B cell (primary cell): ENCODE measurements around the gene OR6M1. TPM values are rescaled to one million over a fixed set of nuclear protein-coding genes. Genes with fewer than 3 reads are reported as not detected.

Experiments used
- ATAC-seq: fragments of 200-7000 bp; cut with Tn5 transposase; one replicate; pipeline ENCODE4 v1.10.0; 2021; ENCODE audit warnings: low read depth, mild to moderate bottlenecking, moderate number of reproducible peaks, moderate library complexity
- CTCF ChIA-PET: fragments of 350-600 bp; sonication (Branson Sonifier 250); formaldehyde crosslinking; loops from one replicate; lab custom pipeline; 2021; ENCODE audit warnings: antibody characterized with exemption, inconsistent platforms; lab: Charles Lee
- POLR2A ChIA-PET: fragments of 350-600 bp; sonication (Branson Sonifier 250); formaldehyde crosslinking; loops from one replicate; lab custom pipeline; 2021; ENCODE audit warnings: antibody characterized with exemption; lab: Charles Lee
- DNase-seq: peaks from one replicate; pipeline ENCODE4 v3.0.0; 2013
- H2AFZ ChIP-seq: 2 replicates; pipeline ENCODE4 v1.6.1; 2012; ENCODE audit warnings: mild to moderate bottlenecking, low read depth, low read length; ENCODE audit not compliant: insufficient read depth, poor library complexity, severe bottlenecking
- H3K27ac ChIP-seq, 2 donors: 1 replicate in 1 of 2; 2 replicates in 1 of 2; pipeline ENCODE4 v1.5.1; 2012 to 2013; ENCODE audit warnings: low read length in 2 of 2, mild to moderate bottlenecking in 2 of 2, moderate library complexity in 1 of 2
- H3K27me3 ChIP-seq, 4 experiments: fragments of 200-600 bp in 1 of 4; sonication (generic) in 1 of 4; replicated peaks in 1 of 4; 1 replicate in 2 of 4; 2 replicates in 2 of 4; pipeline versions ENCODE4 v1.6.1 to v1.7.0; 2013 to 2016; ENCODE audit warnings: low read length in 3 of 4, mild to moderate bottlenecking in 2 of 4, mixed read lengths in 1 of 4, moderate library complexity in 1 of 4; ENCODE audit not compliant: insufficient read depth in 4 of 4, control insufficient read depth in 3 of 4; ENCODE audit errors: control extremely low read depth in 1 of 4
- H3K36me3 ChIP-seq, 2 experiments: replicated peaks in 1 of 2; 1 replicate in 1 of 2; 2 replicates in 1 of 2; pipeline versions ENCODE4 v1.6.1 to v1.7.1; 2013; ENCODE audit warnings: low read length in 1 of 2; ENCODE audit not compliant: insufficient read depth in 2 of 2, control insufficient read depth in 1 of 2; ENCODE audit errors: control extremely low read depth in 1 of 2, extremely low read depth in 1 of 2
- H3K4me1 ChIP-seq, 2 donors: fragments of 200-600 bp in 1 of 2; sonication (generic) in 1 of 2; 1 replicate in 1 of 2; 2 replicates in 1 of 2; pipeline versions ENCODE4 v1.5.1 to v1.6.1; 2013 to 2017; ENCODE audit warnings: low read length in 2 of 2; ENCODE audit not compliant: control insufficient read depth in 2 of 2, insufficient read depth in 2 of 2
- H3K4me2 ChIP-seq: replicated peaks from 2 replicates; pipeline ENCODE3; 2012; ENCODE audit warnings: mild to moderate bottlenecking, low read depth, low read length; ENCODE audit not compliant: poor library complexity, severe bottlenecking
- H3K4me3 ChIP-seq, 5 experiments: fragments of 200-600 bp in 1 of 5; sonication (generic) in 1 of 5; 1 replicate in 3 of 5; 2 replicates in 2 of 5; pipeline versions ENCODE4 v1.5.1 to v1.7.0; 2011 to 2016; ENCODE audit warnings: low read length in 4 of 5, mild to moderate bottlenecking in 4 of 5, low read depth in 2 of 5, control low read depth in 1 of 5, moderate library complexity in 1 of 5; ENCODE audit not compliant: insufficient read depth in 1 of 5; ENCODE audit errors: control extremely low read depth in 1 of 5, extremely low read depth in 1 of 5
- H3K79me2 ChIP-seq: fragments of 200-600 bp; sonication (generic); one replicate; pipeline ENCODE4 v1.6.0; 2016; ENCODE audit warnings: low read length; ENCODE audit not compliant: control insufficient read depth, insufficient read depth
- H3K9ac ChIP-seq: fragments of 200-600 bp; sonication (generic); 2 replicates; pipeline ENCODE4 v1.6.1; 2017; ENCODE audit warnings: mild to moderate bottlenecking, low read length, moderate library complexity
- H3K9me3 ChIP-seq, 3 donors: one replicate each; pipeline versions ENCODE4 v1.6.1 to v1.7.1; 2013; ENCODE audit warnings: low read length in 2 of 3; ENCODE audit not compliant: control insufficient read depth in 2 of 3, insufficient read depth in 1 of 3; ENCODE audit errors: control extremely low read depth in 1 of 3
- H4K20me1 ChIP-seq: 2 replicates; pipeline ENCODE4 v1.6.0; 2012; ENCODE audit warnings: mild to moderate bottlenecking, low read length; ENCODE audit not compliant: insufficient read depth, control insufficient read depth, poor library complexity, severe bottlenecking
- H3K27ac Mint-ChIP-seq: one replicate; pipeline ENCODE4 v1.8.0; 2021; ENCODE audit warnings: mixed read lengths
- H3K27me3 Mint-ChIP-seq: one replicate; pipeline ENCODE4 v1.8.0; 2021; ENCODE audit warnings: mixed read lengths
- H3K4me1 Mint-ChIP-seq: one replicate; pipeline ENCODE4 v1.8.0; 2021; ENCODE audit warnings: mixed read lengths
- H3K4me3 Mint-ChIP-seq: one replicate; pipeline ENCODE4 v1.8.0; 2021; ENCODE audit warnings: mixed read lengths
- H3K9me3 Mint-ChIP-seq: one replicate; pipeline ENCODE4 v1.8.0; 2022; ENCODE audit warnings: mixed read lengths; ENCODE audit not compliant: insufficient read depth
- EZH2 ChIP-seq: IDR thresholded peaks from 2 replicates; pipeline ENCODE4 v1.6.1; 2012; ENCODE audit warnings: borderline replicate concordance, low read depth, mild to moderate bottlenecking, moderate library complexity, low read length; ENCODE audit not compliant: insufficient read depth, poor library complexity, severe bottlenecking
- WGBS: methylation state at CpG from one replicate; pipeline ENCODE4 v1.1.5; 2013; ENCODE audit warnings: missing lambda C conversion rate; ENCODE audit not compliant: insufficient coverage; 5-methylcytosine and 5-hydroxymethylcytosine counted together
- intact Hi-C: fragments of 100-400 bp; cut with micrococcal nuclease; formaldehyde crosslinking; loops from one replicate; pipeline ENCODE4 v1.10.0; 2022
- polyA plus RNA-seq: library from polyadenylated mRNA; depleted of rRNA; stranded (reverse); fragments of >200 nt; gene quantifications from 2 replicates; pipeline ENCODE4 v1.2.3, GENCODE V29; 2012
- total RNA-seq, 2 donors: library from RNA; stranded (reverse); fragments of 120-200 nt in 1 of 2; gene quantifications; 1 replicate in 1 of 2; 2 replicates in 1 of 2; pipeline versions ENCODE4 v1.2.3 to v1.2.4, GENCODE V29; 2013 to 2022
- TF ChIP-seq, protein P1 (sequence below): fragments of 200-600 bp; IDR thresholded peaks from one replicate; pipeline ENCODE4 v1.8.0; 2022; ENCODE audit warnings: antibody characterized with exemption, mild to moderate bottlenecking

The OR6M1 gene
- total and polyA plus RNA-seq, 2 donors (not counting 1 experiment from before 2014, with no cell fraction given) = not detected

DNA sequence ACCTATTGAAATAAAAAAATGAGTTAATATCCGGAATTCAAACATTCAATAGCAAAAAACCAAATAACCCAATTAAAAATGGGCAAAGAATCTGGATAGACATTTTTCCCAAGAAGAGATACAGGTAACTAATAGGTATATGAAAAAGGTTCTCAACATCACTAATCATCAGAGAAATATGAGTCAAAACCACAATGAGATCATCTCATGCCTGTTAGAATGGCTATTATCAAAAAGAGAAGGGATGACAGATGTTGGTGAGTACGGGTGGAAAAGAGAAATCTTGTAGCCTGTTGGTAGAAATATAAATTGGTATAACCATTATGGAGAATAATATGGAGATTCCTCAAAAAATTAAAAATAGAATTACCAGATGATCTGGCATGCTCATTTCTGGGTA, 26.9 kb upstream of the OR6M1 start:
- Histone ChIP-seq H4K20me1 (no peaks in the 10 kb centered on the region), H3K79me2 (no peaks in the 10 kb centered on the region), H3K27me3 (no peaks in the 10 kb centered on the region), H3K4me3 (no peak overlapping the region), H3K9ac (no peak overlapping the region), H3K4me2 (no peak overlapping the region), H3K4me1 (no peaks in the 10 kb centered on the region), H3K9me3 (no peaks in the 10 kb centered on the region), H3K36me3 (no peaks in the 10 kb centered on the region), H3K27ac (no peak overlapping the region), H2AFZ (no peak overlapping the region)
- Mint-ChIP-seq H3K9me3 (peaks cover 3% of the 10 kb centered on the region), H3K4me1 (no peaks in the 10 kb centered on the region), H3K27ac (no peak overlapping the region), H3K27me3 (no peaks in the 10 kb centered on the region), H3K4me3 (no peak overlapping the region)
- no peak for DNase-seq
- TF ChIP-seq EZH2 = no peak
- TF ChIP-seq, protein P1, sequence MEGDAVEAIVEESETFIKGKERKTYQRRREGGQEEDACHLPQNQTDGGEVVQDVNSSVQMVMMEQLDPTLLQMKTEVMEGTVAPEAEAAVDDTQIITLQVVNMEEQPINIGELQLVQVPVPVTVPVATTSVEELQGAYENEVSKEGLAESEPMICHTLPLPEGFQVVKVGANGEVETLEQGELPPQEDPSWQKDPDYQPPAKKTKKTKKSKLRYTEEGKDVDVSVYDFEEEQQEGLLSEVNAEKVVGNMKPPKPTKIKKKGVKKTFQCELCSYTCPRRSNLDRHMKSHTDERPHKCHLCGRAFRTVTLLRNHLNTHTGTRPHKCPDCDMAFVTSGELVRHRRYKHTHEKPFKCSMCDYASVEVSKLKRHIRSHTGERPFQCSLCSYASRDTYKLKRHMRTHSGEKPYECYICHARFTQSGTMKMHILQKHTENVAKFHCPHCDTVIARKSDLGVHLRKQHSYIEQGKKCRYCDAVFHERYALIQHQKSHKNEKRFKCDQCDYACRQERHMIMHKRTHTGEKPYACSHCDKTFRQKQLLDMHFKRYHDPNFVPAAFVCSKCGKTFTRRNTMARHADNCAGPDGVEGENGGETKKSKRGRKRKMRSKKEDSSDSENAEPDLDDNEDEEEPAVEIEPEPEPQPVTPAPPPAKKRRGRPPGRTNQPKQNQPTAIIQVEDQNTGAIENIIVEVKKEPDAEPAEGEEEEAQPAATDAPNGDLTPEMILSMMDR = no peak
- CTCF ChIA-PET = no interaction called here
- ATAC-seq = no peak
- WGBS = no CpG with 5 or more reads among the region's 2 CpGs
- intact Hi-C loops = no loop called here
- POLR2A ChIA-PET = no interaction called here

DNA sequence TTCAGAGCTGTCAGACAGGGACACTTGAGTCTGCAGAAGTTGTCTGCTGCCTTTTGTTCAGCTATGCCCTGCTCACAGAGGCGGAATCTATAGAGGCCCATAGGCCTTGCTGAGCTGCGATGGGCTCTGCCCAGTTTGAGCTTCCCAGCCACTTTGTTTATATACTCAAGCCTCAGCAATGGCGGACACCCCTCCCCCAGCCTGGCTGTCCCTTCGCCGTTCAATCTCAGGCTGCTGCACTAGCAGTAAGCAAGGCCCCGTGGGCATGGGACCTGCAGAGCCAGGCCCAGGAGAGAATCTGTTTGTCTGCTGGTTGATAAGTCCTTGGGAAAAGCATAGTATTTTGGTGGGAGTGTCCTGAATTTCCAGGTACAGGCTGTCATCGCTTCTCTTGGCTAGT, 23.6 kb upstream of the OR6M1 start:
- no peak overlapping the region for H3K4me3 Mint-ChIP-seq
- no peaks in the 10 kb centered on the region for H3K9me3 ChIP-seq
- H4K20me1 ChIP-seq = no peaks in the 10 kb centered on the region
- H3K27me3 ChIP-seq = no peaks in the 10 kb centered on the region
- no peaks in the 10 kb centered on the region for H3K9me3 Mint-ChIP-seq
- H3K4me1 Mint-ChIP-seq = no peaks in the 10 kb centered on the region
- no peak overlapping the region for H3K9ac ChIP-seq
- H3K36me3 ChIP-seq = no peaks in the 10 kb centered on the region
- no peak overlapping the region for H3K27ac ChIP-seq
- H3K4me1 ChIP-seq = no peaks in the 10 kb centered on the region
- TF ChIP-seq, protein P1 = no peak
- no peak for TF ChIP-seq EZH2
- H3K27me3 Mint-ChIP-seq = no peaks in the 10 kb centered on the region
- H2AFZ ChIP-seq = no peak overlapping the region
- ATAC-seq (no peak), DNase-seq (no peak)
- no peak overlapping the region for H3K4me3 ChIP-seq
- intact Hi-C loops = no loop called here
- no peak overlapping the region for H3K27ac Mint-ChIP-seq
- CTCF ChIA-PET = no interaction called here
- POLR2A ChIA-PET = no interaction called here
- no peak overlapping the region for H3K4me2 ChIP-seq
- 94% methylated on average over 7 of the region's 7 CpGs for WGBS
- no peaks in the 10 kb centered on the region for H3K79me2 ChIP-seq
